DMS153 treated with DMSO at 0.1 percent for 48 hours (cell line): Measurements from ENCODE around the gene ERCC6.
A peak's percentile ranks its signal among the peaks of the same experiment; 100 is the strongest.

Source experiments
- DNase-seq: peaks from one replicate; lab custom pipeline; 2025; ENCODE audit not compliant: unreplicated experiment; lab: John Stamatoyannopoulos, UW

Gene ERCC6

DNA sequence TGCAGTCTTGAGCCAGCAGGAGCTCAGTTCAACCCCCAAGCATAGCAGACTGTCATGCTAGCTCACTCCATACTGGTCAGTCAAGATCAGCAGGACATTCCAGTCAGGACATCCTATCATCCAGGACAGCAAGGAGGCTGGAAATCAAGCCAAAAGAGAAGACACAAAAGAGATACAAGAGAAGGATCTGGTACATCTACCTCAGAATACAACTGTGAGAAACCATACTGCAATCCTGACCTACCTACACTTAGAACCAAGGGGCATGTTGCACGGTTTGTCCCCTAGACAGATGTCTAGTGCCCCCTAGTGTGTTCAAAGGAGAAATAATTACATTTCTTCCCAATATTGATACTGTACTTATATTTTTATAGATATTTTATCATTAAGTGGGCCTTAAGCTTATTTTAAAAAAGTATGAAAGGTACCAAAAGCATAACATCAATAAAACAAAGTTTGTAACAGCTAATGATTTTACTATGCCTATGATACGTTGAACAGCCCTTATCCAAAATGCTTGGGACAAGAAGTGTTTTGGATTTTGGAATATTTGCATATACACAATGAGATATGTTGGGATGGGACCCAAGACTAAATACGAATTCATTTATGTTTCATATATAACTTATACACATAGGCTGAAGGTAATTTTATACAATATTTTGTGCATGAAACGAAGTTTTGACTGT is 26.7 kb downstream of the ERCC6 start:
- peak; percentile 10 for DNase-seq

GRCh38 chr10:49509771-49510303 is 29.1 kb downstream of the ERCC6 start:
- no peak for DNase-seq

GRCh38 chr10:49508654-49509053 is 30.3 kb downstream of the ERCC6 start:
- no peak for DNase-seq

DNA sequence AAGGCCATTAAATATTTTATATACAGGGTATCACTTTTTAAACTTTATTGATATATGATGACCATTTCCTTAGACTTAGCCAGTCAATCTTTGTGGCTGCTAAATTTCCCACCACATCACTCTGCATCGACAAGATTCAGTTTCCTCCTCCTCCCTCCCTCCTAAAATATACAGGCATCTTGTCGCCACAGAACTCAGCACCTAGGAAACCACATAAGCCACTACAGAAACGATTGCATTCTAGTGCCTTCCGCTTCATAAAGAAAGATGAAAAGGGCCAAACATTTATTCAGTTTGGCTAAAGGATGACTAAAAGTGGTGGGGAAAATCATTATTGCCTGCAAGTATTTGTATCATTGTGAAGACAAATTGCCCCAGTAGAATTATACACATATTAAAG is 30.7 kb downstream of the ERCC6 start:
- no peak for DNase-seq

DNA sequence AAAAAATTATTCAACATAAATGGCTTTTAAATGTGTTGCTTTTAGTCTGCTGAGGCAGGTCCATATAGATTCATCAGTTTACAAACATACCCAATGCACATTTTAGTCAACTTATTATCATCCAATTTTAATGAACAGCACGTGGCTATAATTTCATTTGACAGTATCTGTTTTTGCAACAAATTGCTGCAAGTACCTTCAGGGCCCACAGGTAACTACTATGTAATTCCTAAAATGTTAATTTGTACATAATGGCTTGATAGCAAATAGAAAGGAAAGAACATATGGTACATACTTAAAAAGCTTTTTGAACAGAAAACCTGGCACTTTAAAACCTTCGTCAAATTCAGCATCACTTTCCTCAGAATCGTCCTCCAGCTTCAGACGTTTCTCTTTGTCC is 33.3 kb downstream of the ERCC6 start:
- no peak for DNase-seq

GRCh38 chr10:49505076-49505475 is 33.8 kb downstream of the ERCC6 start:
- no peak for DNase-seq

GRCh38 chr10:49504528-49504927 is 34.4 kb downstream of the ERCC6 start:
- no peak for DNase-seq

DNA sequence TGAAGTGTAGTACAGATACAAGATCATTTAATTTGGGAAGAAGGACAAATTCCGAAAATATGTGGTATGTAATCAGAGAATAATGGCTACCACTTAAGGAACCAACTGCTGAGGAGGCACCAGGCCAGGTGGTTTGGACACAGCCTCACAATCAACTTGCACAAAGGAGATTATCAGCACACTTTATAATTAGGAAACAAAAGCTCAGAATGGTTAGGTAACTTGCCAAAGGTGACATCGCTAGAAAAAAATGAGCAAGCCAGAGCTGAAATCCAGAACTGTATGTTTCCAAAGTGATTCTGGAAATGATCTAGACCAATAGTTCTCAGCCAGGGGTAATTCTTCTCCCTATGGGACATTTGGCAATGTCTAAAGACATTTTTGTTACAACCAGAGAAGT is 36.6 kb downstream of the ERCC6 start:
- no peak for DNase-seq

DNA sequence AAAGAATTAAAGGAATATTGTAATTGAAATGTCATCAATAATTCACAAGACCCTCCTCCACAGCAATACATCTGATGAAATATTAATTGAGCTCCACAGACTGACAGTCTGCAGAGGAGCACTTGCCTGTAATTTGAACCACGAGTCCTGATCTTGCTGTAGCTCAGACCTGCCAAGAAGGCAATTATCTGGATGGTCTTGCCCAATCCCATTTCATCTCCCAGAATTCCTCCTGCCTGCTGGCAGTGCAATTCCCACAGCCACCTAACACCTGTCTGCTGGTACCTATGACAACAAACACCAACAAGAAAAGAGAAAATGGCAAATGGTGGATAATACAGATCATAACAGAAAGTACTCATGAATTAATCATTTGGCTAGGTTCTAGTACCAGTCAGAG is 38.5 kb downstream of the ERCC6 start:
- DNase-seq, result peak; percentile 25

GRCh38 chr10:49499305-49499851 is 39.5 kb downstream of the ERCC6 start:
- DNase-seq, result no peak

GRCh38 chr10:49498425-49498824 is 40.5 kb downstream of the ERCC6 start:
- DNase-seq, result no peak

GRCh38 chr10:49497358-49497757 is 41.6 kb downstream of the ERCC6 start:
- no peak for DNase-seq

DNA sequence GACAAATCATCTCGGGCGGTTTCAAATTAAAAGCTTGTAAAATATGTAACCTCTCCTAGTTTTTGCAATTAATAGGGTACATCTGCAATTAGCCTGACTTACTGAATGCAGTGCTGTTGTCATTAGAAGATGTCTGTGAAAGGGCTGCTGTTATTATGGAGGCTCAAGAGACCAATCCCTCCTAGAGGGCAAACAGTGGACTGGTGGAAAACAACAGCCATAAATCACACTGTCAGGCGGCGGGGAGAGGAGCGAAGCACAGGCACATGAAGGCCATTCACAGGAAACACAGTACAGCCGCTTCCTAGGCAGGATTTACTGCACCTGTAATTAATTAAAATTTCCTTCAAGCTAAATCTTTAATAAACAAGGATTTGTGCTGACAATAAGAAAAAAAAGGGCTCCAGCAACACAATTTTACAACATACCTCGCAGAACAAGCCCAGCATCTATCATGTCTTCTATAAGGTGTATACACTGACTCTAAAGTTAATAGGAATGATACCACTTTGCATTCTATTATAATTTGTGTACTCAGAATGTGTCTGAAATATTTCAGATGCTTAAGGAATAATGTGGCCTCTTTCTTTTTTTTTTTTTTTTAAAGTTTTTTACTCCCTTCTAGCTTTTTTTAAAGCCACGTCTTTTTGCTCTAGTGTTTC is 50.7 kb downstream of the ERCC6 start:
- DNase-seq, result peak; percentile 92

DNA sequence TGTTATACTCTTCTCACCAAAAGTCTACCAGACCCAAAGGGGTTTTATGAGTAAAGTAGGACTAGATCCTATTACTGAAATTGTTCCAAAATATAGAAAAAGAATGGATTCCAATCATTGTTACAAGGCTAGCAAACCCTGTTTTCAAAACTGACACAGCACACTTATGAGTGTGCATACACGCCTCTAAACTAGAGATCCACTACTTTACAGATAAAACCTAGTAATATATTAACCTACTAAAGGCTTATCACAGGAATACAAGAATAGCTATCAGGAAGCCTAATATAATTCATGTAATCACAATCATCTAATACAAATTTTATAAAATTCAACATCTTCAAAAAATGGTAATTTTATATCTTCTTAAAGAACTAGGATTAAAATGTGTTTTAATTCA is 52.2 kb downstream of the ERCC6 start:
- no peak for DNase-seq

DNA sequence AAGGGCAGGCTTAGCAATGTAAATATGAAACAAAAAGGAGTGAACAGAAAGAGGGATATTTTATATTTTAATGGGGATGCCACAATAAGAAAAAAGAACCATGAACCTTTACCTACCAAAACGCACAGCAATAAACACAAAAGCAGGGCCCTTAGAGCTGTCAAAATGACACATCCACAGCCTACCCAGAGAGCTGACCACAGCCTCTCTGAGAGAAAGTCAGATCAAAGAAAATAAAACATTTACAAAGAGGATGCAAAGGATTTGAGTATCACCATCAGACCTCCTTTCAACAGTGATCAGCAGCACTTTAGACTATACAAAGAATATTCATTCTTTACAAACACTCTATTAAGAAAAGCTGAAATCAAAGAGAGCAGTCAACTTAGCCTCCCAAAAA is 52.9 kb downstream of the ERCC6 start:
- no peak for DNase-seq

DNA sequence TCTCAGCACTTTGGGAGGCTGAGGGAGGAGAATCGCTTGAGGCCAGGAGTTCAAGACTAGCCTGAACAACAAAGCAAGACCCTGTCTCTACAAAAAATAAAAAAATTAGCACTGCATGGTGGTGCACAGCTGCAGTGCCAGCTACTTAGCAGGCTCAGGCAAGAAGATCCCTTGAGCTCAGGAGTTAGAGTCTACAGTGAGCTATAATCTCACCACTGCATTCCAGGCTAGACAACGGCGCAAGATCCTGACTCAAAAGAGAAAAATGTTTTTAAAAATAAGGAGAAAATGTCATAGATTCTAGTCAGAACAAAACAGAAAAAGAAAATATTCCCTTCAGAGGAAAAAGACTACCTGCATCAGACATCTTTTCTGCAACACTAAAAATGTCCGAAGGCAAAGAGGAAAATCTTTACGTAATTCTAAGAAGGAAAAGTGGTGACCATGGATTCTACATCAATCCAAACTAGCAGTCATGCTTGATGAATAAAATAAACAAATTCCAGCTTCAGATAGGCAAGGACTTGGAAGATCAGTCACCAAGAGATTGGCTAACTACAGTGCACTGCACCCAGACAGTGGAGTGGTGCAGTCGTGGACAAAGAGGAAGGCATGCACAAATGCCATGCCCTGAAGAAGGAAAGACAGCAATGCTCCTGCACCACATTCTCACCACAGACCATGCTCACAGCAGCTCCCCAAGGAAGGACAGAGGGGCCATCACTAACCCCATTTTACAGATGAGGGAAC is 54.3 kb downstream of the ERCC6 start:
- DNase-seq, result no peak

- no peak for DNase-seq
Measured at GRCh38 chr10:49478819-49479218, 60.1 kb downstream of the ERCC6 start.

GRCh38 chr10:49474901-49475300 is 64.0 kb downstream of the ERCC6 start:
- no peak for DNase-seq

DNA sequence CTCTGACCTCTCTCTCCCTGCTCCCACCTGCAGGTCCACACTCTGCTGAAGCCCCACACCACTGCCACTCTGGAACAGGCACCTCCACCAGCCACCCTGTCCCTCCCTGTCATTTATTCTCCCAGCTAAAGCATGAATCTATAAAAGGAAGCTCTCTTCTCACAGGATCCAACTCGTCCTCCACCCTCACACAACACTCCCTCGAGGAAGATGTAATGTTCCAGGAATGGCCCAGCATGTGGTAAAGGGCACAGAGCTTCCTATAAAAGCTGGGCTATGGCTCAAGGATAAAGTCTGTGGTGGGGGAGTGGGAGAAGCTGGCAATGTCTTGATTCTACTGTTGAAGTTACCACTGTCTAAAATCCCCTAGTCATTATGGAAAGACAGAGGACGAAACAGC is 67.4 kb downstream of the ERCC6 start:
- DNase-seq, result no peak

DNA sequence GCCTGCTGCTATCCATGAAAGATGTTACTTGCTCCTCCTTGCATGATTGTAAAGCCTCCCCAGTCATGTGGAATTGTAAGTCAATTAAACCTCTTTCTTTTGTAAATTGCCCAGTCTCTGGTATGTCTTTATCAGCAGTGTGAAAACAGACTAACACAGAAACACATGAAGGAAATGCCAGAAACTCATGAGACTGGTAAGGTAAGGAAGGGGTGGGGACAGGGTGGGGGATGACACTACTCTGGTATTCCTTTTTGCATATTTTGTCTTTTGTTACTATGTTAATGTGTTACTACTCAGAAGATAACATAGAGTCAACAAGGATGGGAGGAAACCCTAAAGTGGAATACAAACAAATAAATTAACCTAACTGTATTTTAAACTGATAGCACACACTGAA is 73.2 kb downstream of the ERCC6 start:
- no peak for DNase-seq
